K562 (cell line): ENCODE data around the gene SLC30A4. TPM values are rescaled to one million over a fixed set of nuclear protein-coding genes. Genes with fewer than 3 reads are reported as not detected.
A peak's percentile ranks its signal among the peaks of the same experiment; 100 is the strongest.

ENCODE experiments used
- CTCFL ChIP-seq: IDR thresholded peaks from 2 replicates; pipeline ENCODE4 v1.6.1; 2011; ENCODE audit warnings: borderline replicate concordance, low read depth, mild to moderate bottlenecking, moderate library complexity, low read length; ENCODE audit not compliant: insufficient read depth, poor library complexity, severe bottlenecking
- L3MBTL2 ChIP-seq: fragments of 450-650 bp; IDR thresholded peaks from 2 replicates; pipeline ENCODE4 v1.6.1; 2016; ENCODE audit warnings: mild to moderate bottlenecking, moderate library complexity
- MYC ChIP-seq, 2 experiments: fragments of 250-450 bp in 1 of 2; sonication (Bioruptor Pico) in 1 of 2; IDR thresholded peaks; 2 replicates each; pipeline versions ENCODE4 v1.5.1 to v1.6.1; 2012 to 2021; ENCODE audit warnings: low read depth in 2 of 2, borderline replicate concordance in 1 of 2, improper control_type of control experiment in 1 of 2, low read length in 1 of 2, mild to moderate bottlenecking in 1 of 2, moderate library complexity in 1 of 2
- NRF1 ChIP-seq, 2 experiments: fragments of 450-650 bp; IDR thresholded peaks in 1 of 2; conservative IDR thresholded peaks in 1 of 2; 2 replicates each; pipeline ENCODE4 v1.6.1; 2014; ENCODE audit warnings: mild to moderate bottlenecking in 2 of 2
- RAD21 ChIP-seq, 2 experiments: fragments of 250-450 bp in 1 of 2; fragments of 450-650 bp in 1 of 2; sonication (Bioruptor Pico) in 1 of 2; formaldehyde crosslinking in 1 of 2; IDR thresholded peaks in 1 of 2; conservative IDR thresholded peaks in 1 of 2; 2 replicates each; pipeline versions ENCODE4 v1.4.0 to v1.8.0; 2020 to 2022; ENCODE audit warnings: mild to moderate bottlenecking in 2 of 2, moderate library complexity in 1 of 2
- RB1 ChIP-seq: fragments of 450-650 bp; IDR thresholded peaks from 2 replicates; pipeline ENCODE4 v1.6.1; 2017; ENCODE audit warnings: low read depth, mild to moderate bottlenecking
- REST ChIP-seq, 2 experiments: fragments of 450-650 bp; formaldehyde crosslinking in 1 of 2; IDR thresholded peaks; 2 replicates each; pipeline versions ENCODE4 v1.4.0 to v1.6.1; 2014 to 2020; ENCODE audit warnings: mild to moderate bottlenecking in 2 of 2, borderline replicate concordance in 1 of 2, low read depth in 1 of 2
- SAFB ChIP-seq: fragments of 200-400 bp; formaldehyde crosslinking; IDR thresholded peaks from 2 replicates; pipeline ENCODE4 v1.6.1; 2017; ENCODE audit warnings: low read depth, low read length, borderline replicate concordance
- THAP12 ChIP-seq: fragments of 250-450 bp; sonication (Bioruptor Pico); IDR thresholded peaks from 2 replicates; pipeline ENCODE4 v1.9.0; 2021; ENCODE audit warnings: mild to moderate bottlenecking, inconsistent platforms
- ZNF384 ChIP-seq: IDR thresholded peaks from 2 replicates; pipeline ENCODE4 v1.6.1; 2012; ENCODE audit warnings: low read depth, low read length, improper control_type of control experiment
- ZNF79 ChIP-seq: fragments of 250-450 bp; sonication (Bioruptor Pico); IDR thresholded peaks from 2 replicates; pipeline ENCODE4 v1.4.0; 2020; ENCODE audit warnings: low read depth, mild to moderate bottlenecking, moderate library complexity
- polyA plus RNA-seq, 8 experiments: library from polyadenylated mRNA; depleted of rRNA in 4 of 8; stranded (reverse) in 5 of 8; unstranded in 3 of 8; fragments of >200 nt; fragmentation: Nextera tagmentation in 2 of 8; fragmentation: Illumina TruSeq in 1 of 8; extraction: Ambion mirVana in 2 of 8; extraction: Trizol in 1 of 8; gene quantifications; 2 replicates each; pipeline versions ENCODE4 v1.2.1 to v1.2.3, GENCODE V29; 2011 to 2014; ENCODE audit warnings: inconsistent platforms in 1 of 8, missing spikeins in 1 of 8
- total RNA-seq, 7 experiments: library from RNA; depleted of rRNA in 6 of 7; stranded (reverse); fragments of >200 nt in 6 of 7; fragmentation: Illumina TruSeq in 2 of 7; extraction: Trizol in 2 of 7; gene quantifications; 2 replicates each; pipeline versions ENCODE4 v1.2.1 to v1.2.3, GENCODE V29; 2011 to 2021; ENCODE audit warnings: low replicate concordance in 1 of 7

Gene SLC30A4
- total and polyA plus RNA-seq, 9 of the 15 experiments (the other 6 are each of a cell fraction or from before 2014, with no cell fraction given) = 0.21 to 0.73 (median 0.36) TPM

GRCh38 chr15:45522328-45523165 is at the start of gene SLC30A4 (continued):
- peak; percentile 27; the same call in 1 of the 2 replicates for TF ChIP-seq REST (IDR thresholded peaks at IDR 0.05; ENCODE audit: borderline replicate concordance)
- no peak for TF ChIP-seq REST (CRISPR knock-in tag; IDR thresholded peaks at IDR 0.05; ENCODE audit: low read depth)
- TF ChIP-seq MYC (IDR thresholded peaks at IDR 0.05; ENCODE audit: low read depth, low read length) = peak; percentile 37; the same call in 1 of the 2 replicates
- TF ChIP-seq MYC (CRISPR knock-in tag; IDR thresholded peaks at IDR 0.05; ENCODE audit: borderline replicate concordance, low read depth) = no peak
- no peak for TF ChIP-seq THAP12 (CRISPR knock-in tag)
- TF ChIP-seq ZNF384 = no peak
- 0 out of 2 replicates have a peak, but pooled peaks have one; percentile 24 for TF ChIP-seq RB1
- TF ChIP-seq RAD21 (CRISPR knock-in tag; conservative IDR thresholded peaks at IDR 0.05 in 1 of 2, IDR thresholded peaks at IDR 0.05 in 1 of 2) = peak; percentile 23 to 35; a peak in 2 of 4 replicates
- TF ChIP-seq ZNF79 (CRISPR knock-in tag) = no peak
- TF ChIP-seq SAFB = peak; percentile 58
- peak; percentile 69 for TF ChIP-seq CTCFL
- TF ChIP-seq L3MBTL2 = peak; percentile 84
- TF ChIP-seq NRF1 (conservative IDR thresholded peaks at IDR 0.05 in 1 of 2, IDR thresholded peaks at IDR 0.05 in 1 of 2) = peak in 1 of 2 experiments; percentile 80; a peak in 2 of 4 replicates
